Measurements from ENCODE around the gene RASSF6. TPM values are rescaled to one million over a fixed set of nuclear protein-coding genes. Genes with fewer than 3 reads are reported as not detected.
"Not testable (repeated sequence)": the region's sequence is repeated elsewhere in the genome, so short reads cannot be mapped to it uniquely, and the experiment has no call there.

Gene RASSF6, protein sequence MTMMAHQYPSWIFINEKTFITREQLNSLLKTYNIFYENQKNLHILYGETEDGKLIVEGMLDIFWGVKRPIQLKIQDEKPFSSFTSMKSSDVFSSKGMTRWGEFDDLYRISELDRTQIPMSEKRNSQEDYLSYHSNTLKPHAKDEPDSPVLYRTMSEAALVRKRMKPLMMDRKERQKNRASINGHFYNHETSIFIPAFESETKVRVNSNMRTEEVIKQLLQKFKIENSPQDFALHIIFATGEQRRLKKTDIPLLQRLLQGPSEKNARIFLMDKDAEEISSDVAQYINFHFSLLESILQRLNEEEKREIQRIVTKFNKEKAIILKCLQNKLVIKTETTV
- total RNA-seq = not detected
- long read RNA-seq = 0 reads

DNA sequence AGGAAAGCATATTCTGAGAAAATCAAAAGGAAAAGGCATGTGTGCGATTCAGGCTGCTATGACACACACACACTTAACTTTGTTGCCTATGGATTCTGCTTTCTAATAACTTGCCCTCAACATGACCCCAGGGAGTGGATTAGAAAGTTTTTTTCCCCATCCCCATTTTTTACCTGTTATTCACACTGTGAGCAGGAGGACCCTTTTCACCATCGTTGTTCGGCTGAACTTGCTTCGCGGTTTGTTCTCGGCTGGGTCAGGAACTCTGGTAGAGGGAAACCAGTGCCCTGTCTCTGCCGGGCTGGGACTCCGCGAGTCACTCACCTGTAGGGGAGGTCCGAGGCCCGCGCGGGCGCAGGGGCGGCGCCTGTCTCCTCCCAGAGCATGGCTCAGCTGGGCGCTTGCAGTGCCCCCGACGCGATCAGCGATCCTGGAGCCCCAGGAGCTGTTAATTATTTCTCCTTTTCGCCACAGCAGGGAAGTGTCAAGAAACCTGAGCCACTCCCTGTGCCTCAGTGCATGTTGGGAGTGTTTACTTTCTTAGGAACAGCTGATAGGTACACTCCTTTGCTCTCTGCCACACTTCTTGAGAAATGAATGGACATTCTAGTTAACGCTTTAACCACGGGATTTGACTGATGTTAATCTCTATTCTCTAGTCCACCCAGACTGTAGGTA is at the start of gene RASSF6:
Gene RASSF6, minus strand, starts transcription at position 322 of the 678 bp plus-strand sequence. CDS start 8,641 bp downstream, outside the sequence.
- intact Hi-C loops (cut with micrococcal nuclease) = no loop called here
- no peak for ATAC-seq

DNA sequence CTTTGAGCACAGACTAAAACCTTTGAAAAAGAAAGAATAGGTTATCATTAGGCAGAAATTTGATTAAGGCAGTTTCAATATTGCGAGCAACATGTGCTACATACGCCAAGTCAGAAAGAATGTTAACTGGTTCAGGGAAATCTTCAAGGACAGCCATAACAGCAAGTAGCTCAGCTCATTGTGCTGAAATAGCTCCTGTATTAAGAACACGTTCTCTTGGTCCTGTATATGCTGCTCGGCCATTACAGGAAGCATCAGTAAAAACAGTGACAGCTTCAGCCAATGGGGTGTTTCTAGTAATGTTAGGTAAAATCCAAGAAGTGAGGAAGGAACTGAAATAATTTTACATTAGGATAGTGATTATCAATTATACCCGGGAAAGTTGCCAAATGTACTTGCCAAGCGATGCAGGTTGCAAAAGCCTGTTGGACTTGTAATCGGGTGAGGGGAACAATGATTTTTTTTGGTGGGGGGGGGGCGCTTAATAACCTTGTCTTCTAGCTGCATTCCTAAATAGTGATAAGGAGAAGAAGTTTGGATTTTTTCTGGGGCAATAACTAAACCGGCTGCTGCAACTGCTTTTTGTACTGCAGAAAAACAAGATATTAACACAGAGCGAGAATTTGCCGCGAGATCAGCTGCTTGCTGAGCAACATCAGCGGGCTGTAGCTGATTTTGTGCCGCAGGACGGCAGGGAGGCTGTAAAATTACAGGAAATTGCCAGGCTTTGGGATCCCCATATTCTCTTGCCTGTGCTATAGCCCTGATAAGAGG is 49.4 kb upstream of the RASSF6 start:
- DNase-seq (no peak), ATAC-seq (peak; percentile 12)
- intact Hi-C loops (cut with micrococcal nuclease) = loop anchor here (10.0 kb wide), 1 partner anchor 465 kb away; no protein-coding TSS in a partner anchor

More for the DNA sequence above, at the start of gene RASSF6:
- peak; percentile 22 for DNase-seq

DNA sequence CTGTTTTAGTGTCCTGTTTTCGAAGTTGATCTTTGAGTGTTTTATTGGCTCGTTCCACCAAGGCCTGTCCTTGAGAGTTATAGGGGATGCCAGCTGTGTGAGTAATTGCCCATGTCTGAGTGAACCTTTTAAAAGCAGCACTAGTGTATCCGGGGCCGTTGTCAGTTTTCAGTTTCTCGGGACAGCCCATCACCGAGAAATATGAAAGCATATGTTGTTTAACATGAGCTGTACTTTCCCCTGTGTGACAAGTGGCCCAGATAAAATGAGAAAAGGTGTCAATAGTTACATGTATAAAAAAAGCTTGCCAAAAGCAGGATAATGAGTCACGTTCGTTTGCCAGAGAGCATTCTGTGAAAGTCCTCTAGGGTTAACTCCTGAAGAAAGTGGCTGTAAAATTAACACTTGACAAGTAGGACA is 48.6 kb upstream of the RASSF6 start:
- no peak for DNase-seq
- no peak for ATAC-seq
- intact Hi-C loops (cut with micrococcal nuclease) = loop anchor here (10.0 kb wide), 1 partner anchor 466 kb away; no protein-coding TSS in a partner anchor

DNA sequence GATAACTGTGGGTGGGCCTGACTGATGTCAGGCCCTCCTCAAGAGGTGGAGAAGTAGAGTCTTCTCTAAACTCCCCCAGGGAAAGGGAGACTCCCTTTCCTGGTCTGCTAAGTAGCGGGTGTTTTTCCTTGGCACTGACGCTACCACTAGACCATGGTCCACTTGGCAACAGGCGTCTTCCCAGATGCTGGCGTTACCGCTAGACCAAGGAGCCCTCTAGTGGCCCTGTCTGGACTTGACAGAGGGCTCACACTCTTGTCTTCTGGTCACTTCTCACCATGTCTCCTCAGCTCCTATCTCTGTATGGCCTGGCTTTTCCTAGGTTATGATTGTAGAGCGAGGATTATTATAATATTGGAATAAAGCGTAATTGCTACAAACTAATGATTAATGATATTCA is 45.7 kb upstream of the RASSF6 start:
- not testable (repeated sequence) for DNase-seq, ATAC-seq
- intact Hi-C loops (cut with micrococcal nuclease) = loop anchor here (10.0 kb wide), 1 partner anchor 469 kb away; no protein-coding TSS in a partner anchor

DNA sequence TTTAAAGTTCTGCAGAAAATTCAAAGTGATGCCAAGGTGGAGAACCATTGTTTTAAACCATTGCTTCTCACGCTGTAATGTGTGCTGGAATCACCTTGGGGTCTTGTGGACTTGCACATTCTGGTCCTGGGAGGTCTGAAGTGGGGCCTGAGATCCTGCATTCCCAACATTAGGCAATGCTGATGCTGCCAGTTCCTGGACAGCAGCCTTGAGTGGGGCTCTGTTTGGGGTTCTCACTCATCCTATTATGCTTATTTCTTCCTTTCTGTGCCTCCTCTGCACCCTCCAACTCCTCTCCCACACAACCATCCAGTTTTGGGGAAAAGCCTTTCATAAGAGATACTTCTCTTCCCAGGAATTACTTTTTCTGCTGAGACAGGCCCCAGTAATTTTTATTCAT is 44.2 kb upstream of the RASSF6 start:
- DNase-seq (no peak), ATAC-seq (no peak)
- intact Hi-C loops (cut with micrococcal nuclease) = loop anchor here (10.0 kb wide), 1 partner anchor 470 kb away; no protein-coding TSS in a partner anchor

DNA sequence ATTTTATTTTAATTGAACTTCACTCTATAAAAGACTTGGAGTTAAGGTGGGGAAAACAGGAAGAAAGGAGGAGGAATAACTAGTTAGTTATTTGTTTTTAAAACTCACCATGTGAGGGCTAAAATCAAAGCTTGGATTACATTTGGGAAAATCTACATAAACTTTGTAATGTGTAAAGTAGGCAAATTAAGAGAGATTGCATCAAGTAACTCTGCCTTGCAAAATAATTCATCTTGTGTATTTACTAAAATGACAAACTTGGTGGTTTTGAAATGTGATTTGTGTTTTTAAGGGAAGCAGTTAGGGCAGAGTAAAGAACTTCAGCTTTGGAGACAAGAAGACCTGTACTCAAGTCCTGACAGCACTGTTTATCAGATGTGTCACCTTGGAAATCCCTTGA is 43.3 kb upstream of the RASSF6 start:
- ATAC-seq (no peak), DNase-seq (no peak)
- intact Hi-C loops (cut with micrococcal nuclease) = loop anchor here (10.0 kb wide), 1 partner anchor 471 kb away; no protein-coding TSS in a partner anchor

DNA sequence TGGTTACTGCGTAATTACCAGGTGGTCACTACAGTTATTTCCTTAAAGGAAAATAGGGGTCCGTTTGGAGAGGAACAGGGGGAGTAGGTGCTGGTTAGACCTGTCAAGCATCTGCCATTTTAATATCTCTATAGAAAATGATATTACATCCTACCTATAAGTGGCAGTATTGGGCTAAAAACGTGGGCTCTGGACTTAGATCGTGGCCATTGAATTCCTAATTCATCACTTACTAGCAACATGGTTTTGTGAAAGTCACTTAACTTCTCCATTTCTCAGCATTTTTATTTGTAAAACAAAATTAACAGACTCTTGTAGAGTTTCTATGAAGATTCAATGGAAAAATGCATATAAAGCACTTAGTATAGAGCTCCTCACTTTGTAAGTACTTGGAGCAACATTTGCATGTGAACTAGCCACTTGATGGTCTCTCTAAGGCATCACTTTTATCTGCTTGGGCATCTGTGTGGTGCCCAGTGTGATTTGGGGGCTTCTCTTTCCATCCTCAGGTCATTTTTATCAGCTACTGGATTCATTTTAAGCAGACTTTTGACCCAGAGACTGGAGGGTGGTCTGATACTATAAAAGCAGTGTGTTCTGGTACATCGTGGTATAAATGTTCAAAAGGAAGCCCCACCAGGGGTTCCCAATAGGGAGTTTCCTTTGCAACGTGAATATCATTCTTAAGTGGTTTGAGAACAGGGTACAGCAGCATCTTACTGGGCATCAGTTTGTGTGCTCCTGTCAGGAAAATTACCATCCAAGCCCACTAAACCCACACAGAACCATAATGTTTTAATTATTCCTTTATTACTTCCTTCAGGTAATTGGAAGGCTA is 42.7 kb upstream of the RASSF6 start:
- intact Hi-C loops (cut with micrococcal nuclease) = loop anchor here (10.0 kb wide), 1 partner anchor 472 kb away; no protein-coding TSS in a partner anchor
- peak; percentile 53 for ATAC-seq
- no peak for DNase-seq

DNA sequence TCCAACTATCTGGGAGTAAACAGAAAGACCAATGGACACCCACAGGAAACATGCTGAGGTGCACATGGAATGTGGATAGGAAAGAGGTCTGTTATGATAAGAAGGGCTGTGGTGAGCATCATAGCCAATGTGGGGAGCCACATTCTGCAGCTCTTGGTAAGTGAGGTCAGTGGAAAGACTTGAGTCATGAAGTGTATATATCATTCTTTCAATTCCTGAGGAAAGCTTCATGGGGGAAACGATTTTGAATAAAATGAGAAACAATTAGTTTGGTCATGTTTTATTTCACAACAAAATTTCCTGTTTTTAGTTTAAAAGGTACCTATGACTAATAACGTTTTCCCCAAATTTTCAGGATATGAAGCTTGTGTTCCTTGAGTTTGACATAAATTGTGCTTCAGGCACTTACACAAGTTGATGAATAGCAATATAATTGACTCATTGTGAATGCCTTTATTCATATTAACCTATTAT is 41.4 kb upstream of the RASSF6 start:
- intact Hi-C loops (cut with micrococcal nuclease) = loop anchor here (10.0 kb wide), 1 partner anchor 473 kb away; no protein-coding TSS in a partner anchor
- DNase-seq (no peak), ATAC-seq (no peak)

DNA sequence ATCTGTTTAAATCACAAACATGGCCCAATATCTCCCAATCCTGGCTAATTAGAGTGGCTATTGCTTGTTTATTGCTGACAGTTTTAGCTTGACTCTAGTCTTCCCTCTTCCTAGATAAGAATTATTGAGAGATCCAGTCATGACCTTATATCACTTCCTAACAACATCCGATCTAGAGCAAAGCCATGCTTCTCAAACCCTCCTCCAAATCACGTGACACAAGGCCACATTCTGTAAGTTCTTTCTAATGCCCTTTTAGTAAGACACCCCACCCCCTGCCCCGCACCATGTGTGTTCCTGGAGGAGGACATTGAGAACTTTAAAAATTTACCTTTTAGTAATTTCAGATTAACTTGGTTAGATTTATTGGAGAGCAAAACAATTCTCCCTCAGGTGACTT is 40.6 kb upstream of the RASSF6 start:
- intact Hi-C loops (cut with micrococcal nuclease) = loop anchor here (10.0 kb wide), 1 partner anchor 474 kb away; no protein-coding TSS in a partner anchor
- ATAC-seq (no peak), DNase-seq (no peak)

DNA sequence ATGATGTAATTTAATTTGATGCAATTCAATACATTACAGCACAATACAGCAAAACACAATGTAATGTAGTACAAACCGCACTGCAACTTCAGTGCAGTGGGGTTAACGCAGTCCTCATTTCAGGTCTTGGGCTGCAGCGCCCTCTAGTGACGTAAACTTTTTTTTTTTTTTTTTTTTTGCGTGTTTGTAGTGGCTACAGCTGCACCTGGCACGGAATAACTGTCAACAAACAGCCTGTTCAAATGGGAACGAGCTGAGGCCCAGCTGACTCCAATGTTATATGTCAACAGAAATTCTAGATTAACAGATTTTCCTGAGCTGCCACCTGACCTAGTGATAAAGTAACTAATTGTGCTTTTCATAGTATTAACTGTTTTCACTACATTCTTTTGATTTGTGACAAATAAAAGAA is 33.5 kb upstream of the RASSF6 start:
- intact Hi-C loops (cut with micrococcal nuclease) = no loop called here
- no peak for DNase-seq
- ATAC-seq = peak; percentile 59

DNA sequence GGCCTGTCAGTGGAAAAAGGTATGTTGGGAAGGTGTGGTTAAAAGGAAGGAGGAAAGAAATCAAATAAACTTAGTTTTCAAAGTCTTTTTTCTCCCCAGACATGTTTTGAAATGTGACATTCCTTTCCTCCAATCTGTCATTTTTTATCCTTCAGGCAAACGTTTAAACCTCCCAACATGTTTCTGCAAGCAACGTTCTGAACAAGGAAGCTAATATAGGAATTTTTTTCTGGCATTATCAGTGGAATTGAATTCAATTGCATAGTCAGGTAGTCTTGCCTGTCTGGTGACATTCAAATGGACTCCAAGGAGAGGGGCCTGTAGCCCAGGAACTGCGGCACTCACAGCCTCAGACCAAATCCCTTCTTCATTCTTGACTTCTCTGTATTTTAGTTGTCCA is 30.0 kb upstream of the RASSF6 start:
- ATAC-seq (no peak), DNase-seq (no peak)
- intact Hi-C loops (cut with micrococcal nuclease) = no loop called here

DNA sequence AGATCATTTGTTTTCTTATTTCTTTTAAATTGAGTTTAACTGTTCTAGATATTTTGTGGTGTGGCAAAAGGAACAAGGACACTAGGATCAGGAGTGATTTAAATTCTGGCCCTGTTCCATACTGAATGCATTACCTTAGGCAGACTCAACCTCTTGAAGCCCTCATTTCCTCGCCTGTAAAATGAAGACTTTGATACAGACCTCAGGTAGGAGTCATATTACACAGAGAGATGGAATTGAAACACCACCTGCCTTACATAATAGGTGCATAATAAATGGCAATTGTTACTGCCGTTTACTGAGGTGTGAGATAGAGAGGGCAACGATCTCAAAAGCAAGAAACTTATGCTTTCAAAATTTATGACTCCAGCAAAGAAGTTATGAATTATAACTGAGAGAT is 28.2 kb upstream of the RASSF6 start:
- ATAC-seq (no peak), DNase-seq (no peak)
- intact Hi-C loops (cut with micrococcal nuclease) = no loop called here

DNA sequence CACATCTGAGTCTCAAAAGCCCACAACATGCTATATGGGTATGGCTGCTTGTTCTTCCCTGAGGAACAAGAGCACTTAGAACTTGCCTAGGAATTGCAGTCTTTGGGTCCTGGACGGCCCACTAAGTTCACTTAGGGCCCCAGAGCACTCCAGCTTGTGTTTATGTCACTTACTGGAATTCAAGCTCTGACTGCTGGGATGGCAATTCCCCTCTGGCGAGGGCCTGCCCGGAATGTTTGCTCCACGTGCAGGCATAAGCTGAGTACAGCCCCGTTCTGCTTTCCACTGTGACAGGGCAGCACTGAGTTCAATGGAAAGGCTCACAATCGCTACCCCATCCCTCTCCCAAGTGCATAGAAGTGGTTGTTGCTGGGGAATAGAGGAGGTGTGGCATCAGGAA is 25.9 kb upstream of the RASSF6 start:
- ATAC-seq (no peak), DNase-seq (no peak)
- intact Hi-C loops (cut with micrococcal nuclease) = no loop called here

DNA sequence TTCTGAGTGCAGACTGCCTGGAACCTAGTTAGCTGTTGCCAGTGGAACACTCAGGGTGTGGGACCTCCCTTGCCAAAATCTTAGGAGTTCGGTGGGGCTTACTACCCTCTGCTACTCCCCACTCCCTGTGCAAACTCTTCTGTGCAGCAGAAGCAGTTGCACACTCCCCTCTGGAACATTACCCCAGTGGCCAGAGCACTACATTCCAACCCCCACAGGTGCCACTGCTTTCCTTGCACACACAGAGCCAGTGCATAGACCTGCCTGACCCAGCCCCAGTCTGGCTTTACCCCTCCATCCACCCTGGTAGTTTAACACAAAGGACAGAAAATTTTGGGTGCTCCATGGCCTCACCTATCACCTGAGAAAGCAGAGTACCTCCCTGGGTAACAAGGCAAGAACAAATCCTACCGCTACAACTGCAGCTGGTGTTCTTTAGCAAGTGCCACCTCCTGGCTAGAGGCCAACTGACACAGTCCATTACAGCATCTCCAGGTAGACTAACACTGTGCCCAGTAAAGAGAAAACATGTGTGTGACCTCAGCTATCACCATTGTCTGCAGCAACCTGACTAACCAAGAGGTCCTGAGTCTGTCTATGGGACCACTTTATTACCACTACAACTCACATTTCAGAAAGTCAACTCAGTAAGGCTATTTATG is 11.5 kb upstream of the RASSF6 start:
- ATAC-seq = no peak
- intact Hi-C loops (cut with micrococcal nuclease) = no loop called here

DNA sequence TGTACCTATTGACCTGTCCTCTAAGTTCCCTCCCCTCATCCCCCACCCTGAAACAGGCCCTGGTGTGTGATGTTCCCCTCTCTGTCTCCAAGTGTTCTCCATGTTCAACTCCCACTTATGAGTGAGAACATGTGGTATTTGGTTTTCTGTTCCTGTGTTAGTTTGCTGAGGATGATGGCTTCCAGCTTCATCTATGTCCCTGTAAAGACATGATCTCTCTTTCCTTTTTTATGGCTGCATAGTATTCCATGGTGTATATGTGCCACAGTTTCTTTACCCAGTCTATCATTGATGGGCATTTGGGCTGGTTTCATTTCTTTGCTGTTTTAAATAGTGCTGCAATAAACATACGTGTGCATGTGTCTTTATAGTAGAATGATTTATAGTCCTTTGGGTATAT is 8.6 kb upstream of the RASSF6 start:
- not testable (repeated sequence) for ATAC-seq

More for the DNA sequence above, 11.5 kb upstream of the RASSF6 start:
- DNase-seq = no peak

DNA sequence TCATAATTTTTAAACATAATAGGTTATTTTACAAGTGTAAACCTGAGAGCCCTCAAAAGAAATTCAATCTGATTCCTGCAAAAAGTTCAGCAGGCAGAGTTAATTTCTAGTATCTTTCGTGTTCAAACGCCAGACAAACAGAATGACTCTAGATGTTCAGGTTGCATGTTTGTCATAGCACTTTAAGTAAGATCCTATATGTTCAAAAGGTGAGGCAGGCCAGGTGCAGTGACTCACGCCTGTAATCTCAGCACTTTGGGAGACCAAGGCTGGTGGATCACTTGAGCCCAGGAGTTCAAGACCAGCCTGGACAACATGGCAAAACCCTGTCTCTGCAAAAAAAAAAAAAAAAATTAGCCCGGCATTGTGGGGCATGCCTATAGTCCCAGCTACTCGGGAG is 1.1 kb upstream of the RASSF6 start:
- intact Hi-C loops (cut with micrococcal nuclease) = no loop called here
- DNase-seq (no peak), ATAC-seq (no peak)

More for the DNA sequence above, 8.6 kb upstream of the RASSF6 start:
- DNase-seq; intact Hi-C loops (cut with micrococcal nuclease): not testable (repeated sequence)

DNA sequence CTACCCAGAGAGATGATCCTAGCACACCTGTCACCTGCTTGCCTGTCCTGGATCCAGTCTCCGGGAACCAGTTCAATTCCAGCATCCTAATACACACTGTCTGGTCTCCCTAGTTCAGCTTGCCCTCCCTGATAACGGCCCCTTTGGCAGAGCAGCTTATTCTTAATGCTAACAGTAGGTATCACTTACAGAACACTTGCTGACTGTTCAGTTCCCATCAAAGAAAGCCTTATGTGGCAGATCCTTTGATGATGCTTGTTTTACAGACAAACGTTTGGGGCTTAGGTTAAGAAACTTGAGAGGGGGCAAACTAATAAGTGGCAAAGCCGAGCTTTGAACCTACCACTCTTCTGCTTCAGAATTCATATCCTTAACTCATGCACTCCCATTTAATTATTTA is 890 bp downstream of the RASSF6 start:
- no peak for ATAC-seq
- intact Hi-C loops (cut with micrococcal nuclease) = no loop called here
- DNase-seq = no peak

DNA sequence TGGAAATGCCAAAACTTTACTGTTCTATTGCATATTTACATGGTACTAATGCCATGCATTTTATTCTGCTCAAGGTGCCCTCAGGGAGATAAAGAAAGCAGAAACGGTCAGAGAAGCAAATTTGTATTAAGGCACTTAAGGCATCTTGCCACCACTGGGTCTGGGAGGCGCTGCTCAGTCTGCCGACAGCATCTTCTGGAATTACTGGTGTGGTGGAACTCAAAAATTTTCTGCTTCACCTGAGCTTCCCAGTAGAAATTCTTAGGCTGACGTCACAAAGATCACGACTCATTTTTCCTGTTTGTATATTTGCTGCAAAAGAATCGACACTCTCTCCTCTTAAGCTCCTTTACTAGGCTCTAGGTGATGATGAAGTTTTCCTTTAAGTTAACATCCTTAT is 3.0 kb downstream of the RASSF6 start:
- intact Hi-C loops (cut with micrococcal nuclease) = no loop called here
- ATAC-seq (no peak), DNase-seq (no peak)

Measured in left ventricle myocardium superior (tissue), 1 donor.